PFSK-1 (cell line): ENCODE results near the gene PROM2.

Source experiments
- POLR2AphosphoS5 ChIP-seq: IDR thresholded peaks from 2 replicates; pipeline ENCODE4 v1.6.1; 2012; ENCODE audit warnings: low read depth, mild to moderate bottlenecking, control low read depth, low read length, moderate library complexity
- REST ChIP-seq, 2 experiments: IDR thresholded peaks; 2 replicates each; pipeline versions ENCODE4 v1.6.1 to v1.8.0; 2011 to 2012; ENCODE audit warnings: low read depth in 2 of 2, low read length in 2 of 2, control low read depth in 1 of 2, inconsistent platforms in 1 of 2, mild to moderate bottlenecking in 1 of 2, moderate library complexity in 1 of 2; ENCODE audit not compliant: insufficient read depth in 1 of 2
- SIN3A ChIP-seq: IDR thresholded peaks from 2 replicates; pipeline ENCODE4 v1.6.1; 2012; ENCODE audit warnings: mild to moderate bottlenecking, low read length, moderate library complexity, borderline replicate concordance; ENCODE audit not compliant: insufficient read depth
- TAF1 ChIP-seq: IDR thresholded peaks from 2 replicates; pipeline ENCODE4 v1.6.1; 2012; ENCODE audit warnings: low read length, control low read depth, borderline replicate concordance; ENCODE audit not compliant: insufficient read depth

- TF ChIP-seq TAF1 (no peak), REST (IDR thresholded peaks at IDR 0.05; ENCODE audit: insufficient read depth in 1 of 2, low read depth in 2 of 2, low read length in 2 of 2) (no peak), POLR2AphosphoS5 (no peak), SIN3A (no peak)
These were observed 3.1 kb downstream of the PROM2 start for GRCh38 chr2:95277246-95277906.
